Gastroesophageal sphincter (tissue), 4 donors: ENCODE data around the gene AKR1C3. TPM values are rescaled to one million over a fixed set of nuclear protein-coding genes. Genes with fewer than 3 reads are reported as not detected.

Experiments
- ATAC-seq: fragments of 150-250 bp; one replicate; pipeline ENCODE4 v1.9.1; 2016; ENCODE audit warnings: mild to moderate bottlenecking, moderate library complexity
- H3K27ac ChIP-seq, 4 donors: fragments of 200-600 bp; sonication (generic) in 3 of 4; 1 replicate in 3 of 4; 2 replicates in 1 of 4; pipeline ENCODE4 v1.5.1; 2016 to 2019
- H3K27me3 ChIP-seq: fragments of 200-600 bp; sonication (generic); one replicate; pipeline ENCODE4 v1.5.1; 2019
- H3K36me3 ChIP-seq, 2 donors: fragments of 200-600 bp; sonication (generic); one replicate each; pipeline ENCODE4 v1.5.1; 2019; ENCODE audit warnings: control low read depth in 1 of 2
- H3K4me1 ChIP-seq, 3 donors: fragments of 200-600 bp; sonication (generic); 1 replicate in 2 of 3; 2 replicates in 1 of 3; pipeline ENCODE4 v1.5.1; 2016 to 2019; ENCODE audit warnings: control low read depth in 2 of 3
- H3K4me3 ChIP-seq, 2 donors: fragments of 200-600 bp; sonication (generic); one replicate each; pipeline ENCODE4 v1.5.1; 2019; ENCODE audit warnings: mild to moderate bottlenecking in 1 of 2, moderate library complexity in 1 of 2
- H3K9me3 ChIP-seq, 3 donors: fragments of 200-600 bp; sonication (generic); one replicate each; pipeline ENCODE4 v1.5.1; 2017 to 2019; ENCODE audit warnings: control low read depth in 2 of 3
- CTCF ChIP-seq, 4 experiments: fragments of 200-600 bp in 2 of 4; fragments of 450-650 bp in 2 of 4; sonication (generic) in 1 of 4; IDR thresholded peaks; one replicate each; pipeline ENCODE4 v1.5.1; 2017 to 2019; ENCODE audit warnings: antibody characterized with exemption in 4 of 4, mild to moderate bottlenecking in 2 of 4, moderate library complexity in 2 of 4
- EP300 ChIP-seq: sonication (generic); formaldehyde crosslinking; IDR thresholded peaks from one replicate; pipeline ENCODE4 v1.6.1; 2017; ENCODE audit warnings: antibody characterized with exemption, mild to moderate bottlenecking
- POLR2A ChIP-seq, 2 donors: fragments of 450-650 bp; IDR thresholded peaks; one replicate each; pipeline ENCODE4 v1.6.1; 2017; ENCODE audit warnings: antibody characterized with exemption in 2 of 2, mild to moderate bottlenecking in 2 of 2, moderate library complexity in 1 of 2
- POLR2AphosphoS5 ChIP-seq: sonication (generic); formaldehyde crosslinking; IDR thresholded peaks from one replicate; pipeline ENCODE4 v1.6.1; 2017; ENCODE audit warnings: antibody characterized with exemption
- WGBS, 2 donors: methylation state at CpG; one replicate each; pipeline ENCODE4 v1.1.5; 2018; ENCODE audit warnings: low coverage in 1 of 2; 5-methylcytosine and 5-hydroxymethylcytosine counted together
- total RNA-seq, 4 donors: library from RNA; depleted of rRNA; stranded (reverse); fragments of >200 nt; gene quantifications; one replicate each; pipeline ENCODE4 v1.1.0, GENCODE V29; 2016

The AKR1C3 gene
- total RNA-seq, 4 donors from 2014 or later = 14.3 to 32.2 (median 19.3) TPM

DNA sequence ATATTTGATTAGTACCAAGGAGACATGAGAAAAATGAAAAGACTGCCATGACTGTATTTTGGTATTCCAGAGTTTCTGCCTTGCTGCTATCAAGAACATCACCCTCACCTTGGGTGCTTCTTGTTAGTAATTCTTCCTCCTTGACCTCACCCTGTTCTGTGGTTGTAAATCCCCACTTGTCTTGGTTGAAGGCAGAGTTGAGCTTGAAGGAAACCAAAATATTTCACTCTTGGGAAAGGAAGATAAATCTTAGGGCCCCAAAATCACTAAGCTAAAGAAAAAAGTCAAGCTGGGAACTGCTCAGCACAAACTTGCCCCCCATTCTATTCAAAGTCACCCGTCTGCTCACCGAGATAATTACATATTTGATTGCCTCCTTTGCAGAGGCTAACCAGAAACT is 20.6 kb upstream of the AKR1C3 start:
- H3K27me3 ChIP-seq = no peaks in the 10 kb centered on the region
- H3K9me3 ChIP-seq = no peaks in the 10 kb centered on the region
- no peak for ATAC-seq
- TF ChIP-seq EP300 = no peak
- TF ChIP-seq POLR2A (IDR thresholded peaks at IDR 0.05) = no peak
- TF ChIP-seq POLR2AphosphoS5 = no peak
- TF ChIP-seq CTCF (IDR thresholded peaks at IDR 0.05) = no peak
- 88 to 100% methylated on average over 2 of the region's 2 CpGs for WGBS, 2 donors
- no peak overlapping the region for H3K27ac ChIP-seq
- H3K36me3 ChIP-seq = no peaks in the 10 kb centered on the region
- H3K4me1 ChIP-seq = peaks cover 12 to 23% (median 12%) of the 10 kb centered on the region in 3 donors
- H3K4me3 ChIP-seq = no peak overlapping the region

DNA sequence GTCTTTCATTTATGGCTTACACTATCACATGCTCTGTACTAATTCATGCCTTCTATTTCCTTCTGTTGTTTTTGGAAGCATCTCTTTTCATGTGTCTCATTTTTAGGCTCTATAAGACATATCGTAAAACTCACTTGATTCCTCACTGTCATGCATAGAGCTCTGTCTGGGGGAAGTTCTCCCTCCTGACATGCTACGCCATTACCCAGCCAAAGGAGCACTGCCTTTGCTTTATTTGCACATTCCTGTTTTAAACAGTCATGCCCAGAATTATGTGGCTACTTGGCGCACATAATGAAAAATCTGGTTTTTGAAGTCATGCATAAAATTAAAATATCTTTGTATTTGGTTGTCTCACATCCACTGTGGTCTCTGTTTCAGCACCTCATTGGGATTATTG is 17.6 kb upstream of the AKR1C3 start:
- Histone ChIP-seq H3K27ac (no peak overlapping the region), H3K4me3 (no peak overlapping the region), H3K9me3 (no peaks in the 10 kb centered on the region), H3K4me1 (peaks cover 5 to 11% (median 7%) of the 10 kb centered on the region in 3 donors), H3K36me3 (no peaks in the 10 kb centered on the region), H3K27me3 (no peaks in the 10 kb centered on the region)
- WGBS, 2 donors = 59 to 92% methylated on average over 3 of the region's 3 CpGs
- no peak for ATAC-seq
- TF ChIP-seq CTCF (IDR thresholded peaks at IDR 0.05) (no peak), EP300 (no peak), POLR2AphosphoS5 (no peak), POLR2A (IDR thresholded peaks at IDR 0.05) (no peak)

DNA sequence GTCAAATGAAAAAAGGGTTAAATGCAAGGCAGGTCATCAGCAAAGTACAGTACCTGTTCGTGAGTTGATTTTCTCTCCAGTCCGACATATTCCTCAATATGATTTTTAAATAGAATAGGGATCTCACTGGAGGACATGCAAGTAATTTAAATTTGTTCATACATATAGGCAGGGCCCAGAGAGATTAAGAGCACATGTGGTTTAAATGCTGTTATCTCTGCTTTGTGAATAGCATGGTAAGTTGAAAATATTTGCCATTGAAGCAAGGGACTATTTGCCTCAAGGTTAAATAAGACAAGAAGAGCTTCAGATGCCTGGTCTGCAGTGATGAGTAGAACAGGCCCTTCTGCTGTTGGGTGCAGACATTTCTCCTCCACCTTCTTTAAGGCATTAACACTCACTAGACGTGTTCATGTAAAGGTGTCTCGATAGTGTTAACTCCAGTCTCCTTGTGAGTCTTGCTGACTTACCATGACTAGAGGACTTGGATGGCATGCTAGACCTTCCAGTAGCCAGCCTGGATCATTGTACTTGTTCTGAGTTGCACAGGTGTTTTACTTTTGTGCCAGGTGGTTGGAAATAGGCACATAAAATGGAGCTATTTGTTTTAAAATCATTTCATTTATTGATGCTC is 15.6 kb upstream of the AKR1C3 start:
- 89 to 94% methylated on average over 4 of the region's 4 CpGs for WGBS, 2 donors
- Histone ChIP-seq H3K27me3 (no peaks in the 10 kb centered on the region), H3K4me1 (no peaks in the 10 kb centered on the region), H3K4me3 (no peak overlapping the region), H3K27ac (no peak overlapping the region), H3K9me3 (no peaks in the 10 kb centered on the region), H3K36me3 (no peaks in the 10 kb centered on the region)
- TF ChIP-seq POLR2AphosphoS5 = no peak
- TF ChIP-seq POLR2A (IDR thresholded peaks at IDR 0.05) = no peak
- no peak for TF ChIP-seq CTCF (IDR thresholded peaks at IDR 0.05)
- TF ChIP-seq EP300 = no peak
- ATAC-seq = no peak

DNA sequence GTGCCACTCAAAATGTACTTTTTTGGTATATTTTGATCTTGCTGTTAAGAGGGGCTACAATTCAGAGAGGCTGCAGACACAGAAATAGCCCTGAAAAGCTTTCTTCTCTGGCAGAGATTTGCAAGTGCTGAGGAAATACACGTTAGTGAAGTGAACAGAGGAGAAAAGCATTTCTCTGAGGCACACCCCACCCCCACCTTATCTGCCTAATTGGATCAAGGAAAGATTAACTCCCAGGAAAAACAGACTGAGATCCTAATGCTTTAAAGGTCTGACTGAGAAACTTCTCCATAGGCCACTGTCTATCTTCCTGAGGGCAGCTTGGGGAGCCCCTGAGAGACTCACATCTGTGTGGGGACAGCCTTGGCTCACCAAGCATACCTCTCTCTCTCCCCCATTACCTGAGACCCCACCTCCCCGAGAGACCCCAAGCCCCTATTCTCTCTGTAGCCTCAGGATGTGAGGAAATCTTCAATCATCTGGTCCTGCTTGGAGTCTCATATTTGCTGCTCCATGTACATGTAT is 14.8 kb upstream of the AKR1C3 start:
- no peak for ATAC-seq
- Histone ChIP-seq H3K9me3 (no peaks in the 10 kb centered on the region), H3K4me1 (no peaks in the 10 kb centered on the region), H3K4me3 (no peak overlapping the region), H3K27ac (no peak overlapping the region), H3K27me3 (no peaks in the 10 kb centered on the region), H3K36me3 (no peaks in the 10 kb centered on the region)
- WGBS, 2 donors = 67 to 70% methylated on average over 1 of the region's 2 CpGs
- no peak for TF ChIP-seq POLR2AphosphoS5
- TF ChIP-seq CTCF (IDR thresholded peaks at IDR 0.05) = no peak
- no peak for TF ChIP-seq EP300
- TF ChIP-seq POLR2A (IDR thresholded peaks at IDR 0.05) = no peak

DNA sequence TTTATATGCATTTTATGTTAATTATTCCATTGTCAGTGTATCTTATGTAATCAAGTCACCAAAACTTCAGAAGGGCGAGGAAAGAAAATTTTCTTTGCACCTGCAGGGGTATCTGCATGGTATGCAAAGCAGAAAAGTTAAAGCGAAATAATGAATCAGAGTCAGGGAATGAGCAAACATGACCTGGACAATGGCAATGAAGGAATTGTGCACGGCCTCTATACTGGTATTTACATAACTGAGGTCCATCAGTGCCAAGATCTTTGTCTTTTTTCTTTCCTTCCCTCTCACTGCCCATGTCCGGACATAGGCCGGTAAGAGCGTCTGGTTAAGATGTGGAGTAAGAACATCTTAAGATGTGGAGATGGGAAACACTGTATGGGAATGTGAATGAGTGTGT is 14.4 kb upstream of the AKR1C3 start:
- WGBS, 2 donors = 75 to 83% methylated on average over 5 to 6 of the region's 6 CpGs
- ATAC-seq = no peak

More for the DNA sequence above, 14.4 kb upstream of the AKR1C3 start:
- Histone ChIP-seq H3K4me3 (no peak overlapping the region), H3K27me3 (no peaks in the 10 kb centered on the region), H3K4me1 (no peaks in the 10 kb centered on the region), H3K27ac (no peak overlapping the region), H3K9me3 (no peaks in the 10 kb centered on the region), H3K36me3 (no peaks in the 10 kb centered on the region)
- TF ChIP-seq EP300 (no peak), POLR2A (IDR thresholded peaks at IDR 0.05) (no peak), CTCF (IDR thresholded peaks at IDR 0.05) (no peak), POLR2AphosphoS5 (no peak)
